GM21737 (cell line): ENCODE measurements around the gene ZNF8.
"Not testable (repeated sequence)": the region's sequence is repeated elsewhere in the genome, so short reads cannot be mapped to it uniquely, and the experiment has no call there.

Source experiments
- ATAC-seq: cut with Tn5 transposase; IDR thresholded peaks from one replicate; pipeline ENCODE4 v1.9.1; 2021; ENCODE audit warnings: mild to moderate bottlenecking, moderate library complexity; ENCODE audit not compliant: unreplicated experiment

The ZNF8 gene

GRCh38 chr19:58294743-58295374 lies 16.1 kb downstream of the ZNF8 start:
- ATAC-seq = no peak

DNA sequence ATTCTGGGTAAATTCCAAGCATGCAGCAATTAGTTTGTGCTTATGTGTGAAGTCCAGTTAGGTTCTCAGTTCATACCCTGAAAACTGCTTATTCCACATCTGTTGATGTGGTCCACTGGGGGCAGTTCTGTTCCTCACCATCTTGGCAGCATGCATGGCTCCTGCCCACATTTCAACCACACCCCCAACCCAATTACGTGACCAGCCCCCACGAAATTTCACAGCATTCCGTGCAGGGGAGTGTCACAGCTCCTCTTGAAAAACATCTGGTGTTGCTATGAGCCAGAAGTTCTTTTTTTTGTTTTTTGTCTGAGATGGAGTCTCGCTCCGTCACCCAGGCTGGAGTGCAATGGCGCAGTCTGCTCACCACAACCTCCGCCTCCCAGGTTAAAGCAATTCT lies 17.3 kb downstream of the ZNF8 start:
- ATAC-seq = no peak

DNA sequence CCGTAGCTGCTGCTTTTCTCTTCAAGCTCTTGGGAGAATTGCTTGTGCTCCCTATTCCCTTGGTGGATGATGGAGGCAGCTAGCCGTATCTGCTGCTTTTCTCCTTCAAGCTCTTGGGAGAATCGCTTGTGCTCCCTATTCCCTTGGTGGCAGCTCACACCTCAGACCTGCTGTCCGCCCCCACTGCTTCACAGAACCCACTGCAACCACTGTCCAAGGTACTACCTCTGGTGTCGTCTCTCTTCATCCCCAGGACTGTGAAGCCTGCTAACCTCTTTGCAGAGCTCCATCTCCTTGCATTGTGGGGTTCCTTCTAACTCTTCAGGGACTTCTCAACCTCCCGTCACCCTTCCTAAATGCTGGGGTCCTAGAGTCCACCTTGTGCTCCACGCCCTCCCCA lies 21.9 kb downstream of the ZNF8 start:
- ATAC-seq = no peak

DNA sequence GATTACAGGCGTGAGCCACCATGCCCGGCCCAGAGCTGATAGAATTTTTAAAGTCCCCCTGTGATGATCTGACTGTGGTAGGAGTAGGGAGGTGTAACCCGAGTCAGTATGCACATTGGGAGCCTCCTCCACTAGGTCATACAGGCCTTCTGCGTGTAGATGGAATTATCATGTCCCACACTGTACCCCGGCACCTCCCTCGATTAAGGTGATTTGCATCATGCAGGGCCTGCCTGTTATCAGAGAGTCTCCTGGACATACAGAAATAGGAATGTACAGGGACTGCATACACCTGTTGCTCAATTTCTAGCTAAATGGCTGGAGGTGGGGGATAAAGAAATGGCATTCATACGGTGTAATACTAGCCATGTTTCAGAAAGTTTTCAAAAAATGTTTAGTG lies 25.5 kb downstream of the ZNF8 start:
- no peak for ATAC-seq

GRCh38 chr19:58304748-58305064 lies 26.0 kb downstream of the ZNF8 start:
- ATAC-seq = no peak

- peak; percentile 96 for ATAC-seq
Measured at GRCh38 chr19:58305065-58305931, 26.5 kb downstream of the ZNF8 start, which contains the start of gene ERVK3-1. TSS of gene ERVK3-1 (plus strand) at chr19:58305377. CDS start at chr19:58312169, 6,792 bp downstream.

GRCh38 chr19:58305932-58306323 lies 27.2 kb downstream of the ZNF8 start:
- no peak for ATAC-seq

GRCh38 chr19:58307736-58308135 lies 29.0 kb downstream of the ZNF8 start:
- ATAC-seq = no peak

DNA sequence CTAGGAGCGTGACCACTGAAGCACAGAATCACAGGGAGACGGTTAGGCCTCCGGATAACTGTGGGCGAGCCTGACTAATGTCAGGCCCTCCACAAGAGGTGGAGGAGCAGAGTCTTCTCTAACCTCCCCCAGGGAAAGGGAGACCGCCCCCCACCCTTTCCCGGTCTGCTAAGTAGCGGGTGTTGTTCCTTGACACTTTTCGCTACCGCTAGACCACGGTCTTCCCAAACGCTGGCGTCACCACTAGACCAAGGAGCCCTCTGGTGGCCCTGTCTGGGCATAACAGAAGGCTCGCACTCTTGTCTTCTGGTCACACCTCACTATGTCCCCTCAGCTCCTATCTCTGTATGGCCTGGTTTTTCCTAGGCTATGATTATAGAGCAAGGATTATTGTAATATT lies 31.9 kb downstream of the ZNF8 start:
- not testable (repeated sequence) for ATAC-seq

- ATAC-seq = no peak
Measured at GRCh38 chr19:58311345-58311865, 32.6 kb downstream of the ZNF8 start.

DNA sequence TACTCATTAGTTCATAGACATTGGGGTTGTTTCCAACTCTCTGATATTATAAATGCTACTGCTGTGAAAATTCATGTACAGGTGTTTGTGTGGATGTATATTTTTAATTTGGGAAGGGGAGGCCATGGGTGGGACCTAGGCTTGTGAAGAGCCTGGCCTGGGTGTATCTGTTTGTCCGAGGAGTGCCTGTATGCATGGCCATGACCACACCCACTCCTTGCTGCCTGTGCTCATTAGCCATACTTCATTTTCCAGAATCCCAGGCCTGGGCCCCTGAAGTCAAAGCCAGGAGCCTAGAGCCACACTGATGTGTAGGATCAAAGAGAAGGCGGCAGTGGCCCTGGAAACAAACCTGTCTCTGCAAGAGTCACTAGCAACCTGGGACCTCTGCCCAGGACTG lies 36.8 kb downstream of the ZNF8 start:
- ATAC-seq = no peak

GRCh38 chr19:58317476-58318072 lies 38.8 kb downstream of the ZNF8 start:
- ATAC-seq = no peak

DNA sequence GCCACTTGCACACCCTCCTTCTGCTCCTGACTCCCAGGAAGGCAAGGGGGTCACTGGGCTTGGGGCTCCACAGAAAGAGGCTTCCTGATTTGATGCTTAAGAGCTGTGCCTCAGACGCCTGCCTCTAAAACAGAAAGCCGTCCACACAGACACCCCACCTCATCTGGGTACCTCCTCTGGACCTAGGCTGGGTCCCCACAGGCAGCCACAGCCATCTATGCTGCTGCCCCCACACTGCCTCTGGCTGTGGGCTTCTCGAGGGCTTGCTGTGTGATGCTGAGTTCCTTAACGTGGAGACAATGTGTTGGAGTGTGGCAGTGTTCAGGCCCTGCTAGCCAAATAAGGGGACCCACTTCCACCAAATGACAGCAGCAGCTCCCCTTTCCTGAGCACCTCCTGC lies 39.5 kb downstream of the ZNF8 start:
- ATAC-seq = no peak

DNA sequence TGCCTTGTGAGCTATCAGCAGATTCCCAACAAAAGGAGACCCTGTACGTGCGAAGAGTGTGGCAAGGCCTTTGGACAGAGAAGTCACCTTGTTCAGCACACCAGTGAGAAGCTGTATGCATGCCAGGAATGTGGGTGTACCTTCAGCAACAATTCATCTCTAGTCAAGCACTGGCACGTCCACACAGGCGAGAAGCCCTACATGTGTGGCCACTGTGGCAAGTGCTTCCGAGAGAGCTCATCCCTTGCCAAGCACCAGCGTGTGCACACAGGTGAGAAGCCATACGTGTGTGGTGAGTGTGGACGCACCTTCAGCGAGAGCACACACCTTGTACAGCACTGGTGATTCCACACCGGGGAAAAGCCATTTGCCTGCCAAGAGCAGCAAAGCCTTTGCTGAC lies 40.5 kb downstream of the ZNF8 start:
- no peak for ATAC-seq

DNA sequence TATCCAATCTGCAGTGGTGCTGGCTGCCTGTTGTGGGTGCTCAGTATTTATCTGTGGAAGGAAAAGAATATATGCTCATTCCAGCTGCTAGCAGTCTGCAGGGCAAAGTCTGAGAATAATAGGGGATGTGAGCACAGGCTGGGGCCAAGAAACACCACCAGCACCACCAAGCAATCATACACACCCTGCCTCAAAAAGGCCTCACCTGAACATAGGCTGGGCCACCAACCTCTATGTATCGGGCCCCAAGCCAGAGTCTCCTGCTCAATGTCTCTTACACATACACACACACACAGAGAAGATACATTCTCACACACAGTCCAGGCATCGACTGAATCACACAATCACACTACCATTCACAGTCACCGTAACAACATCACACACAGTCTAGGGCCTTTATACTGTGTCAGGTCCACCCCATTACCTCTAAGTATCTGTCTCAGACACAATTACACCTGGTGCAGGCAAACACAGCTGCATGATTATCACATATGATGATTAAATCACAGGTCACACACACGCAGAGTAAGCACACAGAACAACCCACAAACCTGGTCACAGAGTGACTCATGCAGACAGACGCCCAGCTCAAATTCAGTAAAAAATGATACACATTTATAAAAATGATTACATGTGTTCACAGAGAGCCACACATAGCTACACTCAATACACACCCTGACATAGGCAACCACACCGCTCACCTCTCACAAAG lies 46.7 kb downstream of the ZNF8 start:
- no peak for ATAC-seq

DNA sequence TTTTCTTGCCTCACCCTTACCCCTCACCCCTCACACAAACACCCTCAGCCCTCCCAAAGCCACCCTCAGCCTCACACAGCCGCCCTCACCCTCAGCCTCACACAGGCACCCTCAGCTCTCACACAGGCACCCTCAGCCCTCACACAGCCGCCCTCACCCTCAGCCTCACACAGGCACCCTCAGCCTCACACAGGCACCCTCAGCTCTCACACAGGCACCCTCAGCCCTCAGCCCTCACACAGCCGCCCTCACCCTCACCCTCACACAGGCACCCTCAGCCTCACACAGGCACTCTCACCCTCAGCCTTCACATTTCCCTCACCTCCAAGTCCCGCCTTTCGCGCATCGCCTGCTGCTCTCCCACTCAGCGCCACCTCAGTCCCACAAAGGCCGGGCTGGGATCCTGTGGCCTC lies 47.8 kb downstream of the ZNF8 start:
- ATAC-seq = no peak

GRCh38 chr19:58326914-58327726 lies 48.4 kb downstream of the ZNF8 start, which contains the start of gene ZSCAN22:
TSS of gene ZSCAN22 (plus strand) at chr19:58326994. CDS start at chr19:58334803, 7,809 bp downstream.
- peak; percentile 89 for ATAC-seq

- no peak for ATAC-seq
Measured at GRCh38 chr19:58328999-58329398, 50.2 kb downstream of the ZNF8 start.

DNA sequence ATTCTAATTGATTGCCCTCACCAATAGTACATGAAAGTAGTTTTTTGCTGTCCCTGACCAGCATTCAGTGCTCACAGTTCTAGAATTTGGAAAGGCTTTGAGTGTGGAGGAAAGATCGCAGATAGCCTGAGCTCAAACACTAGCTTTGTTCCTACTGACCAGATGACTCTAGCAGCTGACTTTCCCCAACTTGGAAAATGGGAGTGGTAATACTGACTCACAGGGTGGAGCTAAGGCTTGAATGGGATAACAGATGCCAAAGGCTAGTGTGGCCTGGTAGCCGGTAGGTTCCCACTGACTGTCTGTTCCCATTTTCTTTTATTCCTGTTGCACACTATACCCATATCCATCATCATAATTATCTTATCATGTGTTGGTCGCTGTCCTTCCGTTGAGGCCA lies 51.7 kb downstream of the ZNF8 start:
- no peak for ATAC-seq

DNA sequence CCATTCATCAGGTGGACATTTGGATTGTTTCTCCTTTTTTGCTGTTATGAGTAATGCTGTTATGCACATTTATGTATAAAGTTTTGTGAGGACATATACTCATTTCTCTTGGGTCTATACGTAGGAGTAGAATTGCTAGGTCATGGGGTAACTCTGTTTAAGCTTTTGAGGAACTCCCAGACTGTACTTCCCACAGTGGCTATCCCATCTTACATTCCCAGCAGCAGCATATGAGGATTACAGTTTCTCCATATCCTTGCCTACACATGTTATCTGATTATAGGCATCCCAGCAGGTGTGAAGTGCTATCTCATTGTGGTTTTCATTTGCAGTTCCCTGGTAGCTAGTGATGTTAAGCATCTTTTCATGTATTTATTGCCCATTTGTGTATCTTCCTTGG lies 53.9 kb downstream of the ZNF8 start:
- ATAC-seq = no peak
